CD14-positive monocyte (primary cell): Measurements from ENCODE around the gene ANKRD10. TPM values are rescaled to one million over a fixed set of nuclear protein-coding genes. Genes with fewer than 3 reads are reported as not detected.

Experiments
- DNase-seq, 3 donors: peaks; one replicate each; pipeline ENCODE4 v3.0.0-alpha.2; 2011 to 2022
- H2AFZ ChIP-seq: 2 replicates; pipeline ENCODE4 v1.6.0; 2012; ENCODE audit warnings: mild to moderate bottlenecking, low read depth, low read length, inconsistent platforms; ENCODE audit not compliant: insufficient read depth, poor library complexity, severe bottlenecking
- H3K27ac ChIP-seq, 2 donors: 1 replicate in 1 of 2; 2 replicates in 1 of 2; pipeline ENCODE4 v1.5.1; 2012 to 2013; ENCODE audit warnings: low read length in 2 of 2, control low read depth in 1 of 2, inconsistent platforms in 1 of 2, low read depth in 1 of 2, mild to moderate bottlenecking in 1 of 2
- H3K27me3 ChIP-seq, 2 donors: one replicate each; pipeline versions ENCODE4 v1.6.0 to v1.6.1; 2011 to 2013; ENCODE audit warnings: low read length in 2 of 2; ENCODE audit not compliant: control insufficient read depth in 2 of 2, insufficient read depth in 2 of 2
- H3K36me3 ChIP-seq, 2 donors: replicated peaks in 1 of 2; 1 replicate in 1 of 2; 2 replicates in 1 of 2; pipeline versions ENCODE4 v1.5.1 to v1.6.1; 2012 to 2013; ENCODE audit warnings: low read length in 2 of 2, control low read depth in 1 of 2, inconsistent platforms in 1 of 2, mild to moderate bottlenecking in 1 of 2; ENCODE audit not compliant: insufficient read depth in 2 of 2, control insufficient read depth in 1 of 2
- H3K4me1 ChIP-seq, 2 donors: 1 replicate in 1 of 2; 2 replicates in 1 of 2; pipeline versions ENCODE4 v1.5.1 to v1.6.1; 2012 to 2013; ENCODE audit warnings: low read length in 2 of 2, control low read depth in 1 of 2, inconsistent platforms in 1 of 2, mild to moderate bottlenecking in 1 of 2, moderate library complexity in 1 of 2; ENCODE audit not compliant: insufficient read depth in 2 of 2, control insufficient read depth in 1 of 2
- H3K4me2 ChIP-seq: replicated peaks from 2 replicates; pipeline ENCODE3; 2012; ENCODE audit warnings: low read length, moderate library complexity, mild to moderate bottlenecking; ENCODE audit not compliant: poor library complexity, severe bottlenecking; ENCODE audit errors: extremely low read depth
- H3K4me3 ChIP-seq, 3 experiments: fragments of 200-600 bp in 1 of 3; sonication (generic) in 1 of 3; replicated peaks in 1 of 3; 1 replicate in 2 of 3; 2 replicates in 1 of 3; pipeline ENCODE4 v1.5.1; 2011 to 2013; ENCODE audit warnings: low read length in 3 of 3, mild to moderate bottlenecking in 3 of 3, control low read depth in 2 of 3, low read depth in 2 of 3, inconsistent platforms in 1 of 3, moderate library complexity in 1 of 3
- H3K79me2 ChIP-seq: 2 replicates; pipeline ENCODE4 v1.6.0; 2012; ENCODE audit warnings: mild to moderate bottlenecking, control low read depth, inconsistent platforms, low read length, moderate library complexity; ENCODE audit not compliant: insufficient read depth
- H3K9ac ChIP-seq: 2 replicates; pipeline ENCODE4 v1.6.0; 2017; ENCODE audit warnings: low read length, mild to moderate bottlenecking; ENCODE audit not compliant: insufficient read depth, poor library complexity, severe bottlenecking
- H3K9me3 ChIP-seq, 2 donors: replicated peaks in 1 of 2; 1 replicate in 1 of 2; 2 replicates in 1 of 2; pipeline versions ENCODE4 v1.5.1 to v1.6.1; 2012 to 2013; ENCODE audit warnings: low read length in 2 of 2, control low read depth in 1 of 2; ENCODE audit not compliant: control insufficient read depth in 1 of 2, insufficient read depth in 1 of 2
- H4K20me1 ChIP-seq: 2 replicates; pipeline ENCODE4 v1.6.0; 2012; ENCODE audit warnings: mild to moderate bottlenecking, low read length, control low read depth, moderate library complexity; ENCODE audit not compliant: insufficient read depth
- H3K27ac Mint-ChIP-seq, 7 donors: one replicate each; pipeline ENCODE4 v1.8.0; 2020; ENCODE audit warnings: mild to moderate bottlenecking in 7 of 7, mixed read lengths in 7 of 7, moderate library complexity in 6 of 7, inconsistent platforms in 2 of 7
- H3K27me3 Mint-ChIP-seq, 3 donors: one replicate each; pipeline ENCODE4 v1.8.0; 2021 to 2022; ENCODE audit warnings: low read depth in 3 of 3, mild to moderate bottlenecking in 3 of 3, mixed read lengths in 3 of 3, moderate library complexity in 3 of 3, inconsistent platforms in 1 of 3
- H3K36me3 Mint-ChIP-seq, 2 donors: one replicate each; pipeline ENCODE4 v1.8.0; 2020; ENCODE audit warnings: mixed read lengths in 2 of 2, inconsistent platforms in 1 of 2, mild to moderate bottlenecking in 1 of 2
- H3K4me1 Mint-ChIP-seq: one replicate; pipeline ENCODE4 v1.8.0; 2020; ENCODE audit warnings: mild to moderate bottlenecking, mixed read lengths
- H3K4me3 Mint-ChIP-seq, 2 donors: one replicate each; pipeline ENCODE4 v1.8.0; 2020; ENCODE audit warnings: mild to moderate bottlenecking in 2 of 2, mixed read lengths in 2 of 2, moderate library complexity in 1 of 2
- H3K9me3 Mint-ChIP-seq, 7 donors: one replicate each; pipeline ENCODE4 v1.8.0; 2020 to 2022; ENCODE audit warnings: mixed read lengths in 7 of 7, mild to moderate bottlenecking in 6 of 7, moderate library complexity in 6 of 7, inconsistent platforms in 2 of 7
- WGBS: methylation state at CpG from one replicate; pipeline ENCODE4 v1.1.5; 2013; ENCODE audit warnings: missing lambda C conversion rate; ENCODE audit not compliant: insufficient coverage; 5-methylcytosine and 5-hydroxymethylcytosine counted together
- intact Hi-C, 2 donors: fragments of 100-400 bp; cut with micrococcal nuclease; formaldehyde crosslinking; loops; one replicate each; pipeline versions ENCODE4 v1.15.0 to v1.15.1; 2023
- polyA plus RNA-seq, 3 donors: library from polyadenylated mRNA; depleted of rRNA in 1 of 3; unstranded in 2 of 3; stranded (reverse) in 1 of 3; fragments of 300-500 nt in 2 of 3; fragments of >200 nt in 1 of 3; fragmentation: Illumina TruSeq in 2 of 3; gene quantifications; 1 replicate in 2 of 3; 2 replicates in 1 of 3; pipeline ENCODE4 v1.2.3, GENCODE V29; 2012 to 2021
- TF ChIP-seq, protein P1 (sequence below): fragments of 200-600 bp; IDR thresholded peaks from one replicate; pipeline ENCODE4 v1.8.0; 2022; ENCODE audit warnings: antibody characterized with exemption, mild to moderate bottlenecking

Gene ANKRD10
- polyA plus RNA-seq, 3 donors: 30.5 to 79.9 (median 37.2) TPM

DNA sequence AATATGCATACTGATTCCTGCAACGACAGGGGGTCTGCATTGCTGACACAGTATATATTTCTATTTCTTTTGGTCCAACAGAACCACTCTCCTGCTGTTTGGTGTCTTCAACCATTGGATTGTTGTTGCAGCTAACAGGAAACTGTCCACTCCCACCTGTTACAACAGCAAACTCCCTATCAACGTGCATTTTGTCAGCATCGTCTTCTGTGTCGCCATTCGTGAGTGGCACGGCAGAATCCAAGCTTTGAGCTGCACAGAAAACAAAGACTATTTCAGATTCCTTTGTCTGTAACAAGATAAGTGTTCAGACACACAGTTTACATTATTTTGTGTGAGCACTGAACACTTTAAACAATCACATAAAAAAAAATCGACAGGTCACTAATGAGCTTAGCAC is 31.3 kb downstream of the ANKRD10 start:
- H3K27me3 ChIP-seq: no peaks in the 10 kb centered on the region
- H3K9me3 ChIP-seq: no peaks in the 10 kb centered on the region
- intact Hi-C loops: no loop called here
- TF ChIP-seq, protein P1, sequence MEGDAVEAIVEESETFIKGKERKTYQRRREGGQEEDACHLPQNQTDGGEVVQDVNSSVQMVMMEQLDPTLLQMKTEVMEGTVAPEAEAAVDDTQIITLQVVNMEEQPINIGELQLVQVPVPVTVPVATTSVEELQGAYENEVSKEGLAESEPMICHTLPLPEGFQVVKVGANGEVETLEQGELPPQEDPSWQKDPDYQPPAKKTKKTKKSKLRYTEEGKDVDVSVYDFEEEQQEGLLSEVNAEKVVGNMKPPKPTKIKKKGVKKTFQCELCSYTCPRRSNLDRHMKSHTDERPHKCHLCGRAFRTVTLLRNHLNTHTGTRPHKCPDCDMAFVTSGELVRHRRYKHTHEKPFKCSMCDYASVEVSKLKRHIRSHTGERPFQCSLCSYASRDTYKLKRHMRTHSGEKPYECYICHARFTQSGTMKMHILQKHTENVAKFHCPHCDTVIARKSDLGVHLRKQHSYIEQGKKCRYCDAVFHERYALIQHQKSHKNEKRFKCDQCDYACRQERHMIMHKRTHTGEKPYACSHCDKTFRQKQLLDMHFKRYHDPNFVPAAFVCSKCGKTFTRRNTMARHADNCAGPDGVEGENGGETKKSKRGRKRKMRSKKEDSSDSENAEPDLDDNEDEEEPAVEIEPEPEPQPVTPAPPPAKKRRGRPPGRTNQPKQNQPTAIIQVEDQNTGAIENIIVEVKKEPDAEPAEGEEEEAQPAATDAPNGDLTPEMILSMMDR: no peak
- H3K27me3 Mint-ChIP-seq: peaks cover 0 to 1% (median 0%) of the 10 kb centered on the region in 3 donors
- H3K79me2 ChIP-seq: no peaks in the 10 kb centered on the region
- peaks cover 1% of the 10 kb centered on the region for H3K4me1 Mint-ChIP-seq
- no peak overlapping the region for H3K9ac ChIP-seq
- H3K4me2 ChIP-seq: no peak overlapping the region
- H3K4me3 ChIP-seq: no peak overlapping the region
- DNase-seq: no peak
- 57% methylated on average over 1 of the region's 7 CpGs for WGBS
- H3K36me3 Mint-ChIP-seq: peaks cover 6 to 17% of the 10 kb centered on the region in 2 donors
- no peaks in the 10 kb centered on the region for H3K9me3 Mint-ChIP-seq
- no peaks in the 10 kb centered on the region for H4K20me1 ChIP-seq
- peaks cover 0 to 6% of the 10 kb centered on the region in 2 donors for H3K36me3 ChIP-seq
- no peak overlapping the region for H3K27ac Mint-ChIP-seq
- no peak overlapping the region for H3K27ac ChIP-seq
- no peak overlapping the region for H3K4me3 Mint-ChIP-seq
- no peak overlapping the region for H2AFZ ChIP-seq
- no peaks in the 10 kb centered on the region for H3K4me1 ChIP-seq

DNA sequence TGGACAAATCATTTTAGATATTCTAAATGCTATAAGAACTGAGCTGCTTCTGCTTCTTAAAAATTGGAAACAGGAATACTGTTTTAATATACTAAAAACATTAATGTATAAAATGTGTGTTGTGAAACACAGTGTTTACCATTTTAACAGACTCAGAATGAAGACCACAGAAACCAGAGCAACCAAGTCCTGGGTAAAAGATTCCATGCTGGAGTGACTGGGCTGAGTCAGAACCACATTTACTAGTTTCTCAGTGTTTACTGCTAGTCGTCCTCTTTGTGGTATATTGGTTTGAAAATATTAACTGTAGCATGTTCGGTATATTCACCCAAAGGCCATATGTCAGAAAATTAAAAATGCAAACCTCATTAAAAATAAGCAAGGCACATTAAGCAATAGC is 31.9 kb downstream of the ANKRD10 start:
- no peaks in the 10 kb centered on the region for H3K27me3 ChIP-seq
- H3K4me3 ChIP-seq: no peak overlapping the region
- no peaks in the 10 kb centered on the region for H3K79me2 ChIP-seq
- H3K27ac ChIP-seq: no peak overlapping the region
- Mint-ChIP-seq H3K27ac (no peak overlapping the region), H3K27me3 (peaks cover 0 to 1% (median 0%) of the 10 kb centered on the region in 3 donors), H3K4me1 (peaks cover 1% of the 10 kb centered on the region), H3K36me3 (peaks cover 3 to 19% of the 10 kb centered on the region in 2 donors), H3K9me3 (no peaks in the 10 kb centered on the region), H3K4me3 (no peak overlapping the region)
- TF ChIP-seq, protein P1: no peak
- H3K4me1 ChIP-seq: no peaks in the 10 kb centered on the region
- no peak overlapping the region for H3K9ac ChIP-seq
- peaks cover 0 to 6% of the 10 kb centered on the region in 2 donors for H3K36me3 ChIP-seq
- no peaks in the 10 kb centered on the region for H4K20me1 ChIP-seq
- intact Hi-C loops: no loop called here
- H3K9me3 ChIP-seq: no peaks in the 10 kb centered on the region
- H2AFZ ChIP-seq: no peak overlapping the region
- no peak for DNase-seq
- WGBS: no CpG with 5 or more reads among the region's 2 CpGs
- H3K4me2 ChIP-seq: no peak overlapping the region
